Testis (tissue), 2 donors: Measurements from ENCODE around the gene INPP5A.

Source experiments
- CTCF ChIP-seq, 3 experiments: fragments of 450-650 bp in 2 of 3; fragments of 200-600 bp in 1 of 3; sonication (generic) in 1 of 3; IDR thresholded peaks; one replicate each; pipeline ENCODE4 v1.5.1; 2016 to 2019; ENCODE audit warnings: antibody characterized with exemption in 3 of 3, mild to moderate bottlenecking in 2 of 3, moderate library complexity in 1 of 3
- POLR2A ChIP-seq: fragments of 450-650 bp; IDR thresholded peaks from one replicate; pipeline ENCODE4 v1.6.1; 2017; ENCODE audit warnings: antibody characterized with exemption, mild to moderate bottlenecking, moderate library complexity

GRCh38 chr10:132585732-132586722 is 48.4 kb downstream of the INPP5A start:
- no peak for TF ChIP-seq CTCF (IDR thresholded peaks at IDR 0.05)
- no peak for TF ChIP-seq POLR2A
